Erythroblast (primary cell): ENCODE results near the gene CYSRT1.

Experiments used
- GATA1 ChIP-seq: IDR thresholded peaks from 2 replicates; pipeline ENCODE4 v1.6.1; 2011; ENCODE audit warnings: low read depth, mild to moderate bottlenecking, control low read depth, low read length, moderate library complexity
- POLR2A ChIP-seq: IDR thresholded peaks from 2 replicates; pipeline ENCODE4 v1.6.1; 2011; ENCODE audit warnings: mild to moderate bottlenecking, low read length

DNA sequence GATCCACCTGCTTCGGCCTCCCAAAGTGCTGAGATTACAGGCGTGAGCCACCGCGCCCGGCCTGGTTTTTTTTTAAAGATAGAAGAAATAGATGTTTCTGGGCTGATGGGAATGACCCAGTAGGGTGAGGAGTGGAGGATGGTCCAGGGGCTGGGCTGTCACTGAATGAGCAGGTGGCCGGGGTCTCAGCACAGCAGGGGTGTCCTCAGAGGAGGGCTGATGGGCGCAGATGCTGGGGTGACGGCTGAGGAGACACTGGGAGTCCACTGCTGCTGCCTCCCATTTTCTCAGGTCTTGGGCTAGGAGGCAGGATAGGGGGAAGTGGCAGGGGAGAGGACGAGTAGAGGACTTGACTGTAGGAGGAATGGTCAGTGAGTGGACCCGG lies 50.2 kb downstream of the CYSRT1 start:
- no peak for TF ChIP-seq POLR2A
- no peak for TF ChIP-seq GATA1
